Esophagus muscularis mucosa (tissue), 4 donors: ENCODE measurements around the gene ZNF57.

Experiments used
- CTCF ChIP-seq, 3 experiments: fragments of 200-600 bp in 2 of 3; fragments of 450-650 bp in 1 of 3; sonication (generic) in 2 of 3; IDR thresholded peaks; one replicate each; pipeline ENCODE4 v1.5.1; 2017 to 2019; ENCODE audit warnings: antibody characterized with exemption in 3 of 3, mild to moderate bottlenecking in 2 of 3, moderate library complexity in 1 of 3
- EP300 ChIP-seq: sonication (generic); formaldehyde crosslinking; IDR thresholded peaks from one replicate; pipeline ENCODE4 v1.6.1; 2017; ENCODE audit warnings: antibody characterized with exemption
- POLR2A ChIP-seq: fragments of 450-650 bp; IDR thresholded peaks from one replicate; pipeline ENCODE4 v1.6.1; 2017; ENCODE audit warnings: antibody characterized with exemption, moderate library complexity, mild to moderate bottlenecking, low read depth
- POLR2AphosphoS5 ChIP-seq, 2 donors: sonication (generic); formaldehyde crosslinking; IDR thresholded peaks; one replicate each; pipeline ENCODE4 v1.6.1; 2017; ENCODE audit warnings: antibody characterized with exemption in 2 of 2

- peak in 2 of 3 experiments; percentile 21 to 36 for TF ChIP-seq CTCF (IDR thresholded peaks at IDR 0.05)
- no peak for TF ChIP-seq POLR2A
- no peak for TF ChIP-seq EP300
- TF ChIP-seq POLR2AphosphoS5 (IDR thresholded peaks at IDR 0.05): peak; percentile 75 to 87
Observed at GRCh38 chr19:2944775-2945574, 44.2 kb downstream of the ZNF57 start, which contains the start of gene ZNF77.
